IMR-90 (cell line): ENCODE results near the gene EPN2. TPM values are rescaled to one million over a fixed set of nuclear protein-coding genes. Genes with fewer than 3 reads are reported as not detected.
A peak's percentile ranks its signal among the peaks of the same experiment; 100 is the strongest.

ENCODE experiments used
- ATAC-seq: fragments of 200-7000 bp; cut with Tn5 transposase; 2 replicates; pipeline ENCODE4 v1.9.1; 2020; ENCODE audit warnings: low read depth, mild to moderate bottlenecking, moderate library complexity
- BruUV-seq: library from RNA; stranded (reverse); fragments of 400-500 nt; replicated peaks from 2 replicates; lab custom pipeline; 2021; lab: Mats Ljungman, UMichigan
- CTCF ChIA-PET: fragments of 300-600 bp; formaldehyde crosslinking; extraction: SDS; loops from one replicate; lab custom pipeline; 2021; ENCODE audit warnings: antibody characterized with exemption; lab: Yijun Ruan, JAX
- POLR2A ChIA-PET: fragments of 300-600 bp; sonication (Branson Sonifier 250); formaldehyde crosslinking; loops from one replicate; lab custom pipeline; 2022; ENCODE audit warnings: antibody characterized with exemption; ENCODE audit not compliant: unreplicated experiment; lab: Charles Lee
- DNase-seq: peaks from one replicate; pipeline ENCODE4 v3.0.0; 2013
- H2AFZ ChIP-seq: replicated peaks from 2 replicates; pipeline ENCODE3; 2013; ENCODE audit warnings: low read length, mild to moderate bottlenecking; ENCODE audit not compliant: poor library complexity
- H2AK5ac ChIP-seq: 2 replicates; pipeline ENCODE4 v1.6.1; 2013; ENCODE audit warnings: low read depth, low read length, inconsistent platforms
- H2AK9ac ChIP-seq: replicated peaks from 2 replicates; pipeline ENCODE3; 2013; ENCODE audit warnings: mild to moderate bottlenecking, low read depth, low read length, moderate library complexity; ENCODE audit not compliant: poor library complexity
- H2BK120ac ChIP-seq: 2 replicates; pipeline ENCODE4 v1.6.1; 2013; ENCODE audit warnings: low read depth, low read length, inconsistent platforms
- H2BK15ac ChIP-seq: 3 replicates; pipeline ENCODE4 v1.6.1; 2013; ENCODE audit warnings: low read depth, low read length, inconsistent platforms
- H2BK20ac ChIP-seq: 2 replicates; pipeline ENCODE4 v1.6.1; 2013; ENCODE audit warnings: low read depth, mild to moderate bottlenecking, inconsistent platforms, low read length, moderate library complexity
- H2BK5ac ChIP-seq: 2 replicates; pipeline ENCODE4 v1.6.1; 2013; ENCODE audit warnings: mild to moderate bottlenecking, low read depth, low read length, inconsistent platforms; ENCODE audit not compliant: poor library complexity, severe bottlenecking
- H3K14ac ChIP-seq: replicated peaks from 2 replicates; pipeline ENCODE4 v1.6.1; 2013; ENCODE audit warnings: low read depth, low read length, inconsistent platforms
- H3K18ac ChIP-seq: 2 replicates; pipeline ENCODE4 v1.6.1; 2013; ENCODE audit warnings: low read depth, low read length, control low read depth
- H3K23ac ChIP-seq: 2 replicates; pipeline ENCODE4 v1.6.1; 2013; ENCODE audit warnings: low read depth, low read length, inconsistent platforms
- H3K27ac ChIP-seq: 2 replicates; pipeline ENCODE4 v1.5.1; 2013; ENCODE audit warnings: mild to moderate bottlenecking, control low read depth, low read length; ENCODE audit not compliant: insufficient read depth
- H3K27me3 ChIP-seq: 2 replicates; pipeline ENCODE4 v1.6.1; 2013; ENCODE audit warnings: low read length; ENCODE audit not compliant: control insufficient read depth, insufficient read depth
- H3K36me3 ChIP-seq: 2 replicates; pipeline ENCODE4 v1.6.1; 2013; ENCODE audit warnings: low read length, mixed read lengths; ENCODE audit not compliant: control insufficient read depth, insufficient read depth
- H3K4ac ChIP-seq: 2 replicates; pipeline ENCODE4 v1.6.1; 2013; ENCODE audit warnings: low read depth, low read length, inconsistent platforms
- H3K4me1 ChIP-seq: 2 replicates; pipeline ENCODE4 v1.6.1; 2013; ENCODE audit warnings: low read length, mixed read lengths; ENCODE audit not compliant: control insufficient read depth, insufficient read depth
- H3K4me2 ChIP-seq: 2 replicates; pipeline ENCODE4 v1.6.1; 2013; ENCODE audit warnings: low read depth, mild to moderate bottlenecking, control low read depth, low read length, moderate library complexity
- H3K4me3 ChIP-seq: 2 replicates; pipeline ENCODE4 v1.5.1; 2013; ENCODE audit warnings: low read depth, mild to moderate bottlenecking, control low read depth, low read length, moderate library complexity; ENCODE audit not compliant: insufficient read depth
- H3K56ac ChIP-seq: 2 replicates; pipeline ENCODE4 v1.6.1; 2013; ENCODE audit warnings: low read length, inconsistent platforms; ENCODE audit not compliant: insufficient read depth; ENCODE audit errors: extremely low read depth
- H3K79me1 ChIP-seq, 2 experiments: 2 replicates each; pipeline ENCODE4 v1.6.1; 2013; ENCODE audit warnings: low read length in 2 of 2, inconsistent platforms in 1 of 2, low read depth in 1 of 2
- H3K9ac ChIP-seq: 2 replicates; pipeline ENCODE4 v1.6.1; 2013; ENCODE audit warnings: low read depth, low read length, control low read depth
- H3K9me1 ChIP-seq: 2 replicates; pipeline ENCODE4 v1.6.1; 2013; ENCODE audit warnings: low read length, inconsistent platforms; ENCODE audit not compliant: insufficient read depth
- H3K9me3 ChIP-seq: 2 replicates; pipeline ENCODE4 v1.6.1; 2013; ENCODE audit warnings: low read length; ENCODE audit not compliant: control insufficient read depth, insufficient read depth
- H4K20me1 ChIP-seq: 2 replicates; pipeline ENCODE4 v1.6.1; 2013; ENCODE audit warnings: low read length, inconsistent platforms; ENCODE audit not compliant: insufficient read depth
- H4K5ac ChIP-seq: 2 replicates; pipeline ENCODE4 v1.6.1; 2013; ENCODE audit warnings: mild to moderate bottlenecking, low read depth, low read length, control low read depth
- H4K8ac ChIP-seq, 2 experiments: 2 replicates each; pipeline ENCODE4 v1.6.1; 2013; ENCODE audit warnings: low read depth in 2 of 2, low read length in 2 of 2, control low read depth in 1 of 2, inconsistent platforms in 1 of 2
- H4K91ac ChIP-seq: 2 replicates; pipeline ENCODE4 v1.6.1; 2013; ENCODE audit warnings: low read depth, low read length, inconsistent platforms; ENCODE audit not compliant: insufficient read depth
- BHLHE40 ChIP-seq: fragments of 150-350 bp; IDR thresholded peaks from 2 replicates; pipeline ENCODE4 v1.6.1; 2016; ENCODE audit warnings: mild to moderate bottlenecking, low read depth, low read length
- CEBPB ChIP-seq: IDR thresholded peaks from 2 replicates; pipeline ENCODE4 v1.6.1; 2012; ENCODE audit warnings: low read depth, low read length, improper control_type of control experiment
- FOS ChIP-seq: fragments of 150-350 bp; IDR thresholded peaks from 2 replicates; pipeline ENCODE4 v1.6.1; 2016; ENCODE audit warnings: low read depth, low read length
- MAFK ChIP-seq: IDR thresholded peaks from 2 replicates; pipeline ENCODE4 v1.6.1; 2012; ENCODE audit warnings: low read depth, low read length, improper control_type of control experiment
- MAZ ChIP-seq: IDR thresholded peaks from 2 replicates; pipeline ENCODE4 v1.6.1; 2012; ENCODE audit warnings: low read depth, mild to moderate bottlenecking, low read length, improper control_type of control experiment, moderate library complexity, borderline replicate concordance
- NFE2L2 ChIP-seq: fragments of 150-350 bp; IDR thresholded peaks from 2 replicates; pipeline ENCODE4 v1.6.1; 2016; ENCODE audit warnings: low read depth, mild to moderate bottlenecking, low read length
- POLR2A ChIP-seq: IDR thresholded peaks from 2 replicates; pipeline ENCODE4 v1.6.1; 2012; ENCODE audit warnings: mild to moderate bottlenecking, low read depth, low read length
- RAD21 ChIP-seq: IDR thresholded peaks from 2 replicates; pipeline ENCODE4 v1.6.1; 2012; ENCODE audit warnings: low read length, improper control_type of control experiment
- RCOR1 ChIP-seq: IDR thresholded peaks from 2 replicates; pipeline ENCODE4 v1.6.1; 2012; ENCODE audit warnings: mild to moderate bottlenecking, low read length, improper control_type of control experiment; ENCODE audit not compliant: insufficient replicate concordance
- RFX5 ChIP-seq: IDR thresholded peaks from 2 replicates; pipeline ENCODE4 v1.8.0; 2012; ENCODE audit warnings: low read depth, mild to moderate bottlenecking, low read length, moderate library complexity
- SMC3 ChIP-seq: fragments of 150-350 bp; IDR thresholded peaks from 2 replicates; pipeline ENCODE4 v1.6.1; 2016; ENCODE audit warnings: low read depth, mild to moderate bottlenecking, antibody characterized with exemption, low read length, moderate library complexity
- WGBS, 2 experiments: methylation state at CpG; one replicate each; pipeline versions ENCODE4 v1.1.5 to v1.1.7; 2013; ENCODE audit warnings: missing lambda C conversion rate in 2 of 2; ENCODE audit not compliant: insufficient read length in 1 of 2; ENCODE audit errors: extremely low coverage in 2 of 2; 5-methylcytosine and 5-hydroxymethylcytosine counted together
- dilution Hi-C: fragments of 300-500 bp; cut with HindIII; formaldehyde crosslinking; loops from one replicate; pipeline ENCODE4 v1.14.3; 2018; ENCODE audit warnings: low sequenced_read_pairs; ENCODE audit not compliant: unreplicated experiment
- in situ Hi-C: fragments of 300-500 bp; cut with MboI; formaldehyde crosslinking; loops from 3 replicates; pipeline ENCODE4 v1.14.3; 2019; ENCODE audit warnings: low sequenced_read_pairs, inconsistent platforms, mixed read lengths
- intact Hi-C: fragments of 100-400 bp; cut with micrococcal nuclease; formaldehyde crosslinking; loops from 2 replicates; pipeline ENCODE4 v1.10.0; 2022
- polyA plus RNA-seq, 3 experiments: library from polyadenylated mRNA; depleted of rRNA; stranded (reverse); fragments of >200 nt; gene quantifications; 2 replicates each; pipeline ENCODE4 v1.2.3, GENCODE V29; 2012; ENCODE audit warnings: low replicate concordance in 1 of 3
- total RNA-seq: library from RNA; depleted of rRNA; stranded (reverse); fragments of >200 nt; gene quantifications from 2 replicates; pipeline ENCODE4 v1.2.3, GENCODE V29; 2012
- TF ChIP-seq, protein P1 (sequence below): conservative IDR thresholded peaks from 2 replicates; pipeline ENCODE4 v1.5.1; 2012; ENCODE audit warnings: mild to moderate bottlenecking, low read depth, low read length, improper control_type of control experiment
- TF ChIP-seq, protein P2 (sequence below): fragments of 150-350 bp; IDR thresholded peaks from 2 replicates; pipeline ENCODE4 v1.6.1; 2017; ENCODE audit warnings: mild to moderate bottlenecking, antibody characterized with exemption, low read length, low read depth
- TF ChIP-seq, protein P3 (sequence below): fragments of 150-350 bp; IDR thresholded peaks from 2 replicates; pipeline ENCODE4 v1.6.1; 2016; ENCODE audit warnings: low read depth, mild to moderate bottlenecking, low read length, moderate library complexity, borderline replicate concordance

The EPN2 gene
- total and polyA plus RNA-seq, 2 of the 4 experiments (the other 2 are of a cell fraction) = 14.9 to 25.3 TPM

DNA sequence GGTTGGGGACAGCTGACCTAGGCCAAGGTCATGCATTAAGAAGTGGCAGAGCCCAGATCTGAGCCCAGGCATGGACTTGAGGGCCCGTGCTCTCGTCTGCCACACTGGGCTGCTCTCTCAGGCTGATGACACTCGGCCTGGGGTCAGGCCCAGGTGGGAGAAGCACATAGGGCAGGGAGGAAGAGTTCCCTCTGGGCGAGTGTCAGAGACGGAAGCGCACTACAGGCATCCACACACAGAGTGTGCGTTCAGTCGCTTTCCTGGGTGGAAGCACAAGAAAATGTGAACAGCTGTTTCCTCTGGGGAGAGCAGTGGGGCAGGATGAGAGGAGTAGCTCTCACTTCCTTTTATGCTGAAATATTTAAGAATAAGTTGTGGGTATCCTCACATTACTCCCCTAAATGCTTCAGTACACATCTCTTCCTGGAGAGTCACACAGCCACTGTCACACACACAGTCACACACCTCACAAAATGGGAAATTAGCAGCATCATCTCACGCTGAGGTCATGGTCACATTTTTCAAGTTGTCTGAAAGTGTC lies 65.7 kb downstream of the EPN2 start:
- Histone ChIP-seq H3K9ac (no peak overlapping the region), H4K20me1 (peaks cover 34% of the 10 kb centered on the region)

More for the DNA sequence above, 65.7 kb downstream of the EPN2 start:
- Histone ChIP-seq H2AK5ac (no peak overlapping the region), H2BK20ac (no peak overlapping the region), H3K9me3 (no peaks in the 10 kb centered on the region), H3K4me2 (no peak overlapping the region), H3K27me3 (no peaks in the 10 kb centered on the region), H2AFZ (no peak overlapping the region), H3K4ac (peak overlapping the region; percentile 35), H4K91ac (no peak overlapping the region), H4K8ac (peak overlapping the region in 1 of 2 experiments; percentile 24; a peak in 1 of 4 replicates), H3K9me1 (peaks cover 36% of the 10 kb centered on the region), H3K18ac (no peak overlapping the region), H2AK9ac (no peak overlapping the region), H3K4me3 (no peak overlapping the region), H2BK120ac (no peak overlapping the region), H3K23ac (no peak overlapping the region), H3K36me3 (peaks cover 15% of the 10 kb centered on the region; the same call in 1 of the 2 replicates), H3K56ac (no peak overlapping the region), H3K79me1 (peaks cover 24 to 89% of the 10 kb centered on the region in 2 experiments), H3K27ac (no peak overlapping the region), H3K14ac (no peak overlapping the region), H2BK5ac (peak overlapping the region; percentile 47), H3K4me1 (peaks cover 7% of the 10 kb centered on the region), H4K5ac (no peak overlapping the region), H2BK15ac (no peak overlapping the region)
- in situ Hi-C loops = no loop called here
- POLR2A ChIA-PET = no interaction called here
- no peak for ATAC-seq
- no TSS peak for BruUV-seq
- TF ChIP-seq RAD21 = no peak
- TF ChIP-seq, protein P1, sequence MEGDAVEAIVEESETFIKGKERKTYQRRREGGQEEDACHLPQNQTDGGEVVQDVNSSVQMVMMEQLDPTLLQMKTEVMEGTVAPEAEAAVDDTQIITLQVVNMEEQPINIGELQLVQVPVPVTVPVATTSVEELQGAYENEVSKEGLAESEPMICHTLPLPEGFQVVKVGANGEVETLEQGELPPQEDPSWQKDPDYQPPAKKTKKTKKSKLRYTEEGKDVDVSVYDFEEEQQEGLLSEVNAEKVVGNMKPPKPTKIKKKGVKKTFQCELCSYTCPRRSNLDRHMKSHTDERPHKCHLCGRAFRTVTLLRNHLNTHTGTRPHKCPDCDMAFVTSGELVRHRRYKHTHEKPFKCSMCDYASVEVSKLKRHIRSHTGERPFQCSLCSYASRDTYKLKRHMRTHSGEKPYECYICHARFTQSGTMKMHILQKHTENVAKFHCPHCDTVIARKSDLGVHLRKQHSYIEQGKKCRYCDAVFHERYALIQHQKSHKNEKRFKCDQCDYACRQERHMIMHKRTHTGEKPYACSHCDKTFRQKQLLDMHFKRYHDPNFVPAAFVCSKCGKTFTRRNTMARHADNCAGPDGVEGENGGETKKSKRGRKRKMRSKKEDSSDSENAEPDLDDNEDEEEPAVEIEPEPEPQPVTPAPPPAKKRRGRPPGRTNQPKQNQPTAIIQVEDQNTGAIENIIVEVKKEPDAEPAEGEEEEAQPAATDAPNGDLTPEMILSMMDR = no peak
- TF ChIP-seq RFX5 = no peak
- TF ChIP-seq FOS = no peak
- TF ChIP-seq POLR2A = no peak
- no peak for TF ChIP-seq MAZ
- TF ChIP-seq, protein P2, sequence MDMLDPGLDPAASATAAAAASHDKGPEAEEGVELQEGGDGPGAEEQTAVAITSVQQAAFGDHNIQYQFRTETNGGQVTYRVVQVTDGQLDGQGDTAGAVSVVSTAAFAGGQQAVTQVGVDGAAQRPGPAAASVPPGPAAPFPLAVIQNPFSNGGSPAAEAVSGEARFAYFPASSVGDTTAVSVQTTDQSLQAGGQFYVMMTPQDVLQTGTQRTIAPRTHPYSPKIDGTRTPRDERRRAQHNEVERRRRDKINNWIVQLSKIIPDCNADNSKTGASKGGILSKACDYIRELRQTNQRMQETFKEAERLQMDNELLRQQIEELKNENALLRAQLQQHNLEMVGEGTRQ = no peak
- no peak for TF ChIP-seq BHLHE40
- no peak for TF ChIP-seq SMC3
- no peak for TF ChIP-seq RCOR1
- TF ChIP-seq MAFK = no peak
- TF ChIP-seq NFE2L2 = no peak
- no peak for TF ChIP-seq CEBPB
- TF ChIP-seq, protein P3, sequence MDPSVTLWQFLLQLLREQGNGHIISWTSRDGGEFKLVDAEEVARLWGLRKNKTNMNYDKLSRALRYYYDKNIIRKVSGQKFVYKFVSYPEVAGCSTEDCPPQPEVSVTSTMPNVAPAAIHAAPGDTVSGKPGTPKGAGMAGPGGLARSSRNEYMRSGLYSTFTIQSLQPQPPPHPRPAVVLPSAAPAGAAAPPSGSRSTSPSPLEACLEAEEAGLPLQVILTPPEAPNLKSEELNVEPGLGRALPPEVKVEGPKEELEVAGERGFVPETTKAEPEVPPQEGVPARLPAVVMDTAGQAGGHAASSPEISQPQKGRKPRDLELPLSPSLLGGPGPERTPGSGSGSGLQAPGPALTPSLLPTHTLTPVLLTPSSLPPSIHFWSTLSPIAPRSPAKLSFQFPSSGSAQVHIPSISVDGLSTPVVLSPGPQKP = no peak
- intact Hi-C loops = no loop called here
- dilution Hi-C loops = no loop called here
- WGBS, 2 experiments = 80% methylated on average over 4 of the region's 9 CpGs; no CpG with 5 or more reads in 1 of the 2 experiments
- no peak for DNase-seq
- CTCF ChIA-PET = no interaction called here
